GM12878 (cell line): Measurements from ENCODE around the gene NPHS1. TPM values are rescaled to one million over a fixed set of nuclear protein-coding genes. Genes with fewer than 3 reads are reported as not detected.

Experiments used
- ATAC-seq: fragments of 200-7000 bp; cut with Tn5 transposase; 3 replicates; pipeline ENCODE4 v1.9.1; 2020; ENCODE audit warnings: mild to moderate bottlenecking, moderate library complexity
- BruUV-seq: library from RNA; stranded (reverse); fragments of 400-500 nt; replicated peaks from 2 replicates; lab custom pipeline; 2021; lab: Mats Ljungman, UMichigan
- CTCF ChIA-PET: fragments of 300-600 bp; sonication (Branson Sonifier 250); formaldehyde crosslinking; extraction: SDS; loops from one replicate; lab custom pipeline; 2021; ENCODE audit warnings: inconsistent platforms; lab: Yijun Ruan, JAX
- POLR2A ChIA-PET: fragments of 350-600 bp; formaldehyde crosslinking; extraction: SDS; loops from one replicate; lab custom pipeline; 2021; ENCODE audit warnings: inconsistent platforms; lab: Charles Lee
- RAD21 ChIA-PET: fragments of 300-600 bp; sonication (Branson Sonifier 250); formaldehyde crosslinking; loops from one replicate; lab custom pipeline; 2023; ENCODE audit warnings: antibody characterized with exemption; ENCODE audit not compliant: unreplicated experiment; lab: Charles Lee
- SMC1A ChIA-PET: fragments of 300-600 bp; sonication (Branson Sonifier 250); formaldehyde crosslinking; loops from one replicate; lab custom pipeline; 2023; ENCODE audit not compliant: unreplicated experiment, uncharacterized antibody; lab: Charles Lee
- DNase-seq: peaks from one replicate; pipeline ENCODE4 v3.0.0-alpha.2; 2011; ENCODE audit warnings: low read depth, low spot score
- FAIRE-seq: peaks from 3 replicates; lab custom pipeline; 2011; peaks lifted over from hg19 to GRCh38; lab: Jason Lieb, UNC
- H2AFZ ChIP-seq: 2 replicates; pipeline ENCODE4 v1.6.0; 2011; ENCODE audit warnings: low read depth, low read length, control low read depth; ENCODE audit not compliant: control insufficient read depth
- H3K27ac ChIP-seq: 2 replicates; pipeline ENCODE4 v1.5.1; 2011; ENCODE audit warnings: control low read depth; ENCODE audit not compliant: control insufficient read depth, insufficient read depth
- H3K27me3 ChIP-seq, 2 experiments: replicated peaks in 1 of 2; 2 replicates each; pipeline versions ENCODE4 v1.6.0 to v1.6.1; 2011; ENCODE audit warnings: low read length in 1 of 2; ENCODE audit not compliant: control insufficient read depth in 2 of 2, insufficient read depth in 2 of 2
- H3K36me3 ChIP-seq, 2 experiments: 2 replicates each; pipeline ENCODE4 v1.5.1; 2011; ENCODE audit warnings: low read length in 1 of 2; ENCODE audit not compliant: control insufficient read depth in 2 of 2, insufficient read depth in 2 of 2
- H3K4me1 ChIP-seq: 2 replicates; pipeline ENCODE4 v1.6.1; 2011; ENCODE audit warnings: mild to moderate bottlenecking, low read length, moderate library complexity, mixed read lengths; ENCODE audit not compliant: control insufficient read depth, insufficient read depth
- H3K4me2 ChIP-seq: 2 replicates; pipeline ENCODE4 v1.6.0; 2011; ENCODE audit warnings: control low read depth; ENCODE audit not compliant: control insufficient read depth, insufficient read depth
- H3K4me3 ChIP-seq: fragments of 200-600 bp; sonication (generic); 2 replicates; pipeline ENCODE4 v1.5.1; 2016
- H3K79me2 ChIP-seq: 2 replicates; pipeline ENCODE4 v1.6.0; 2011; ENCODE audit warnings: low read length; ENCODE audit not compliant: control insufficient read depth, insufficient read depth
- H3K9ac ChIP-seq: 2 replicates; pipeline ENCODE4 v1.8.0; 2011; ENCODE audit warnings: low read length, control low read depth, mixed read lengths; ENCODE audit not compliant: control insufficient read depth, insufficient read depth
- H3K9me3 ChIP-seq: replicated peaks from 3 replicates; pipeline ENCODE4 v1.5.1; 2011; ENCODE audit warnings: mild to moderate bottlenecking, low read length; ENCODE audit not compliant: control insufficient read depth, insufficient read depth
- H4K20me1 ChIP-seq: 2 replicates; pipeline ENCODE4 v1.6.0; 2011; ENCODE audit not compliant: control insufficient read depth, insufficient read depth
- BACH1 ChIP-seq: fragments of 450-650 bp; IDR thresholded peaks from 2 replicates; pipeline ENCODE4 v1.6.1; 2017; ENCODE audit warnings: mild to moderate bottlenecking, borderline replicate concordance
- BCL11A ChIP-seq: IDR thresholded peaks from 2 replicates; pipeline ENCODE4 v1.6.1; 2011; ENCODE audit warnings: low read depth, low read length
- CHD1 ChIP-seq: IDR thresholded peaks from 2 replicates; pipeline ENCODE4 v1.6.1; 2012; ENCODE audit warnings: low read depth, low read length, improper control_type of control experiment
- CREM ChIP-seq: IDR thresholded peaks from 2 replicates; pipeline ENCODE4 v1.6.1; 2014; ENCODE audit warnings: antibody characterized with exemption, low read depth
- CTCF ChIP-seq, 3 experiments: IDR thresholded peaks in 2 of 3; conservative IDR thresholded peaks in 1 of 3; 2 replicates each; pipeline ENCODE4 v1.5.1; 2011; ENCODE audit warnings: low read depth in 3 of 3, low read length in 3 of 3, mild to moderate bottlenecking in 3 of 3, control low read depth in 2 of 3, moderate library complexity in 2 of 3, inconsistent platforms in 1 of 3, mixed read lengths in 1 of 3; ENCODE audit not compliant: control insufficient read depth in 2 of 3, insufficient read depth in 1 of 3; ENCODE audit errors: extremely low read depth in 1 of 3
- JUND ChIP-seq: IDR thresholded peaks from 2 replicates; pipeline ENCODE4 v1.6.1; 2012; ENCODE audit warnings: low read depth, mild to moderate bottlenecking, low read length, improper control_type of control experiment, moderate library complexity
- MYB ChIP-seq: fragments of 150-350 bp; IDR thresholded peaks from 2 replicates; pipeline ENCODE4 v1.6.1; 2014; ENCODE audit warnings: mild to moderate bottlenecking, low read depth, low read length, borderline replicate concordance
- POLR2A ChIP-seq: IDR thresholded peaks from 2 replicates; pipeline ENCODE4 v1.6.1; 2011; ENCODE audit warnings: low read depth, mild to moderate bottlenecking, low read length
- POLR2AphosphoS5 ChIP-seq: IDR thresholded peaks from 2 replicates; pipeline ENCODE4 v1.6.1; 2011; ENCODE audit warnings: mild to moderate bottlenecking, low read length, inconsistent platforms
- TCF7 ChIP-seq: IDR thresholded peaks from 2 replicates; pipeline ENCODE4 v1.6.1; 2014; ENCODE audit warnings: antibody characterized with exemption, borderline replicate concordance
- WGBS: methylation state at CpG from one replicate; pipeline ENCODE4 v1.1.6; 2016; ENCODE audit warnings: low lambda C conversion rate; ENCODE audit not compliant: insufficient replicate concordance, insufficient coverage; ENCODE audit errors: missing lambda C conversion rate; 5-methylcytosine and 5-hydroxymethylcytosine counted together
- in situ Hi-C: fragments of 300-500 bp; cut with MboI; formaldehyde crosslinking; loops from 9 replicates; pipeline ENCODE4 v1.14.3; 2018; ENCODE audit warnings: mixed read lengths
- intact Hi-C: fragments of 100-400 bp; cut with micrococcal nuclease; formaldehyde crosslinking; loops from one replicate; pipeline ENCODE4 v1.14.2; 2022; ENCODE audit not compliant: unreplicated experiment
- polyA plus RNA-seq, 11 experiments: library from polyadenylated mRNA; depleted of rRNA in 4 of 11; unstranded in 6 of 11; stranded (reverse) in 5 of 11; fragments of >200 nt; fragmentation: Nextera tagmentation in 4 of 11; fragmentation: Illumina TruSeq in 1 of 11; extraction: Ambion mirVana in 4 of 11; extraction: Trizol in 1 of 11; gene quantifications; 1 replicate in 1 of 11; 2 replicates in 10 of 11; pipeline versions ENCODE4 v1.2.1 to v1.2.3, GENCODE V29; 2011 to 2016; ENCODE audit warnings: inconsistent platforms in 2 of 11, missing spikeins in 2 of 11, low read depth in 1 of 11
- total RNA-seq, 4 experiments: library from RNA; depleted of rRNA in 3 of 4; stranded (reverse); fragments of >200 nt in 3 of 4; fragmentation: Illumina TruSeq in 1 of 4; extraction: Trizol in 1 of 4; gene quantifications; 2 replicates each; pipeline versions ENCODE4 v1.2.1 to v1.2.3, GENCODE V29; 2013 to 2021

The NPHS1 gene
- total and polyA plus RNA-seq, 10 of the 15 experiments (the other 5 are each of a cell fraction or from before 2014, with no cell fraction given), result not detected

GRCh38 chr19:35888398-35888797 lies 36.1 kb upstream of the NPHS1 start:
- POLR2A ChIA-PET, result interaction anchor here (1.2 to 1.5 kb wide), 3 partner anchors 41 to 46 kb away, joined by 3 to 6 read pairs (median 5); no protein-coding TSS in a partner anchor
- no peak for FAIRE-seq

GRCh38 chr19:35887197-35887596 lies 34.9 kb upstream of the NPHS1 start:
- in situ Hi-C loops, result loop anchor here (5.0 kb wide), 1 partner anchor 45 kb away; no protein-coding TSS in a partner anchor
- POLR2A ChIA-PET, result interaction anchor here (1.5 kb wide), 1 partner anchor 44 kb away, joined by 6 read pairs; no protein-coding TSS in a partner anchor
- no peak; the same call in 2 of the 3 replicates for ATAC-seq

More at GRCh38 chr19:35888398-35888797, 36.1 kb upstream of the NPHS1 start:
- H3K4me1 ChIP-seq, result no peaks in the 10 kb centered on the region
- ATAC-seq, result no peak
- 100% methylated on average over 9 of the region's 9 CpGs for WGBS
- no peaks in the 10 kb centered on the region for H3K27me3 ChIP-seq
- no peak overlapping the region for H3K27ac ChIP-seq
- ChIA-PET SMC1A (no interaction called here), RAD21 (interaction anchor here (0.7 kb wide), 1 partner anchor 43 kb away, joined by 3 read pairs; no protein-coding TSS in a partner anchor), CTCF (interaction anchor here (1.0 to 1.4 kb wide), 2 partner anchors 10 to 43 kb away, joined by 3 to 7 read pairs; no protein-coding TSS in a partner anchor)
- BruUV-seq, result no TSS peak
- no peak overlapping the region for H3K4me2 ChIP-seq
- H2AFZ ChIP-seq, result no peak overlapping the region
- peaks cover 20 to 29% of the 10 kb centered on the region in 2 experiments for H3K36me3 ChIP-seq
- H3K79me2 ChIP-seq, result no peaks in the 10 kb centered on the region
- no peaks in the 10 kb centered on the region for H3K9me3 ChIP-seq
- intact Hi-C loops (no loop called here), in situ Hi-C loops (loop anchor here (5.0 kb wide), 1 partner anchor 44 kb away; no protein-coding TSS in a partner anchor)
- H3K4me3 ChIP-seq, result no peak overlapping the region
- H4K20me1 ChIP-seq, result peaks cover 3% of the 10 kb centered on the region; the same call in 1 of the 2 replicates
- H3K9ac ChIP-seq, result no peak overlapping the region
- DNase-seq, result no peak
- TF ChIP-seq JUND (no peak), BACH1 (no peak), TCF7 (no peak), CHD1 (no peak), CREM (no peak), POLR2AphosphoS5 (no peak)

More at GRCh38 chr19:35887197-35887596, 34.9 kb upstream of the NPHS1 start:
- intact Hi-C loops, result no loop called here
- H3K9me3 ChIP-seq, result no peaks in the 10 kb centered on the region
- H3K27ac ChIP-seq, result no peak overlapping the region
- H3K4me1 ChIP-seq, result no peaks in the 10 kb centered on the region
- FAIRE-seq, result no peak
- H3K4me2 ChIP-seq, result no peak overlapping the region
- H3K79me2 ChIP-seq, result no peaks in the 10 kb centered on the region
- no peaks in the 10 kb centered on the region for H3K27me3 ChIP-seq
- BruUV-seq, result no TSS peak
- RAD21 ChIA-PET, result interaction anchor here (0.9 kb wide), 1 partner anchor 45 kb away, joined by 3 read pairs; no protein-coding TSS in a partner anchor
- DNase-seq, result no peak
- no peak overlapping the region for H3K4me3 ChIP-seq
- no peak overlapping the region for H2AFZ ChIP-seq
- H3K9ac ChIP-seq, result no peak overlapping the region
- 87% methylated on average over 5 of the region's 5 CpGs for WGBS
- H4K20me1 ChIP-seq, result peaks cover 3% of the 10 kb centered on the region; the same call in 1 of the 2 replicates
- TF ChIP-seq MYB (no peak), POLR2A (peak; percentile 59; the same call in 1 of the 2 replicates), BCL11A (no peak), TCF7 (no peak), CTCF (IDR thresholded peaks at IDR 0.05 in 2 of 3, conservative IDR thresholded peaks at IDR 0.05 in 1 of 3; ENCODE audit: control insufficient read depth in 2 of 3, extremely low read depth in 1 of 3, insufficient read depth in 1 of 3, low read depth in 3 of 3, low read length in 3 of 3) (no peak)
- H3K36me3 ChIP-seq, result peaks cover 19 to 24% of the 10 kb centered on the region in 2 experiments
- CTCF ChIA-PET, result interaction anchor here (9.6 kb wide), 1 partner anchor 45 kb away, joined by 145 read pairs; no protein-coding TSS in a partner anchor
- SMC1A ChIA-PET, result interaction anchor here (0.7 to 2.4 kb wide), 2 partner anchors 42 to 43 kb away, joined by 3 to 12 read pairs; no protein-coding TSS in a partner anchor
